Measurements from ENCODE around the gene PCP4.

The PCP4 gene

GRCh38 chr21:39867198-39867650, at the start of gene PCP4:
Gene PCP4 (plus strand): TSS chr21:39867438. CDS start chr21:39867502, 64 bp downstream.
- no peaks in the 10 kb centered on the region for H3K36me3 ChIP-seq (ENCODE audit: insufficient read depth, low read depth, low read length)
- H3K27ac ChIP-seq (ENCODE audit: low read length): no peak within 1 kb of the TSS
- H3K4me1 ChIP-seq (ENCODE audit: insufficient read depth, low read length): peaks cover 7% of the 10 kb centered on the region; the same call in 1 of the 2 replicates
- peaks cover 6% of the 10 kb centered on the region; the same call in 1 of the 2 replicates for H3K27me3 ChIP-seq (ENCODE audit: insufficient read depth, low read length)
- no peak within 1 kb of the TSS for H3K4me3 ChIP-seq (ENCODE audit: low read length)
- H3K9ac ChIP-seq (ENCODE audit: low read depth, low read length): no peak within 1 kb of the TSS
- H3K9me3 ChIP-seq (ENCODE audit: insufficient read depth, low read depth, low read length): no peaks in the 10 kb centered on the region

- Histone ChIP-seq H3K9me3 (ENCODE audit: insufficient read depth, low read depth, low read length) (no peaks in the 10 kb centered on the region), H3K4me3 (ENCODE audit: low read length) (no peak overlapping the region), H3K27me3 (ENCODE audit: insufficient read depth, low read length) (no peaks in the 10 kb centered on the region), H3K36me3 (ENCODE audit: insufficient read depth, low read depth, low read length) (no peaks in the 10 kb centered on the region), H3K27ac (ENCODE audit: low read length) (no peak overlapping the region), H3K4me1 (ENCODE audit: insufficient read depth, low read length) (no peaks in the 10 kb centered on the region), H3K9ac (ENCODE audit: low read depth, low read length) (no peak overlapping the region)
These were observed 48.7 kb upstream of the PCP4 start for GRCh38 chr21:39818557-39818956.

GRCh38 chr21:39822042-39822441, 45.2 kb upstream of the PCP4 start:
- no peaks in the 10 kb centered on the region for H3K36me3 ChIP-seq (ENCODE audit: insufficient read depth, low read depth, low read length)
- no peak overlapping the region for H3K9ac ChIP-seq (ENCODE audit: low read depth, low read length)
- H3K9me3 ChIP-seq (ENCODE audit: insufficient read depth, low read depth, low read length): no peaks in the 10 kb centered on the region
- H3K27ac ChIP-seq (ENCODE audit: low read length): no peak overlapping the region
- no peak overlapping the region for H3K4me3 ChIP-seq (ENCODE audit: low read length)
- H3K4me1 ChIP-seq (ENCODE audit: insufficient read depth, low read length): no peaks in the 10 kb centered on the region
- H3K27me3 ChIP-seq (ENCODE audit: insufficient read depth, low read length): no peaks in the 10 kb centered on the region

- Histone ChIP-seq H3K36me3 (ENCODE audit: insufficient read depth, low read depth, low read length) (no peaks in the 10 kb centered on the region), H3K9ac (ENCODE audit: low read depth, low read length) (no peak overlapping the region), H3K4me3 (ENCODE audit: low read length) (no peak overlapping the region)
These were observed 42.0 kb upstream of the PCP4 start for GRCh38 chr21:39825250-39825649.

GRCh38 chr21:39834543-39834942, 32.7 kb upstream of the PCP4 start:
- no peaks in the 10 kb centered on the region for H3K36me3 ChIP-seq (ENCODE audit: insufficient read depth, low read depth, low read length)
- H3K9me3 ChIP-seq (ENCODE audit: insufficient read depth, low read depth, low read length): no peaks in the 10 kb centered on the region
- no peak overlapping the region for H3K9ac ChIP-seq (ENCODE audit: low read depth, low read length)
- no peak overlapping the region for H3K4me3 ChIP-seq (ENCODE audit: low read length)
- H3K27ac ChIP-seq (ENCODE audit: low read length): no peak overlapping the region
- no peaks in the 10 kb centered on the region for H3K27me3 ChIP-seq (ENCODE audit: insufficient read depth, low read length)
- no peaks in the 10 kb centered on the region for H3K4me1 ChIP-seq (ENCODE audit: insufficient read depth, low read length)

More at GRCh38 chr21:39825250-39825649, 42.0 kb upstream of the PCP4 start:
- Histone ChIP-seq H3K4me1 (ENCODE audit: insufficient read depth, low read length) (no peaks in the 10 kb centered on the region), H3K9me3 (ENCODE audit: insufficient read depth, low read depth, low read length) (no peaks in the 10 kb centered on the region), H3K27me3 (ENCODE audit: insufficient read depth, low read length) (no peaks in the 10 kb centered on the region), H3K27ac (ENCODE audit: low read length) (no peak overlapping the region)

GRCh38 chr21:39837861-39838359, 29.3 kb upstream of the PCP4 start:
- no peaks in the 10 kb centered on the region for H3K9me3 ChIP-seq (ENCODE audit: insufficient read depth, low read depth, low read length)

GRCh38 chr21:39840373-39841097, 26.7 kb upstream of the PCP4 start:
- Histone ChIP-seq H3K27me3 (ENCODE audit: insufficient read depth, low read length) (no peaks in the 10 kb centered on the region), H3K4me1 (ENCODE audit: insufficient read depth, low read length) (no peaks in the 10 kb centered on the region), H3K9me3 (ENCODE audit: insufficient read depth, low read depth, low read length) (no peaks in the 10 kb centered on the region), H3K36me3 (ENCODE audit: insufficient read depth, low read depth, low read length) (no peaks in the 10 kb centered on the region), H3K4me3 (ENCODE audit: low read length) (no peak overlapping the region), H3K9ac (ENCODE audit: low read depth, low read length) (no peak overlapping the region), H3K27ac (ENCODE audit: low read length) (no peak overlapping the region)

More at GRCh38 chr21:39837861-39838359, 29.3 kb upstream of the PCP4 start:
- H3K4me3 ChIP-seq (ENCODE audit: low read length): no peak overlapping the region
- no peaks in the 10 kb centered on the region for H3K27me3 ChIP-seq (ENCODE audit: insufficient read depth, low read length)
- H3K36me3 ChIP-seq (ENCODE audit: insufficient read depth, low read depth, low read length): no peaks in the 10 kb centered on the region
- no peaks in the 10 kb centered on the region for H3K4me1 ChIP-seq (ENCODE audit: insufficient read depth, low read length)
- no peak overlapping the region for H3K27ac ChIP-seq (ENCODE audit: low read length)
- no peak overlapping the region for H3K9ac ChIP-seq (ENCODE audit: low read depth, low read length)

- H3K4me1 ChIP-seq (ENCODE audit: insufficient read depth, low read length): no peaks in the 10 kb centered on the region
- H3K9ac ChIP-seq (ENCODE audit: low read depth, low read length): no peak overlapping the region
- H3K9me3 ChIP-seq (ENCODE audit: insufficient read depth, low read depth, low read length): no peaks in the 10 kb centered on the region
- no peaks in the 10 kb centered on the region for H3K36me3 ChIP-seq (ENCODE audit: insufficient read depth, low read depth, low read length)
- no peak overlapping the region for H3K4me3 ChIP-seq (ENCODE audit: low read length)
- no peaks in the 10 kb centered on the region for H3K27me3 ChIP-seq (ENCODE audit: insufficient read depth, low read length)
- no peak overlapping the region for H3K27ac ChIP-seq (ENCODE audit: low read length)
These were observed 24.3 kb upstream of the PCP4 start for GRCh38 chr21:39842741-39843459.

GRCh38 chr21:39843483-39843882, 23.8 kb upstream of the PCP4 start:
- Histone ChIP-seq H3K27ac (ENCODE audit: low read length) (no peak overlapping the region), H3K4me1 (ENCODE audit: insufficient read depth, low read length) (no peaks in the 10 kb centered on the region), H3K9ac (ENCODE audit: low read depth, low read length) (no peak overlapping the region), H3K36me3 (ENCODE audit: insufficient read depth, low read depth, low read length) (no peaks in the 10 kb centered on the region), H3K27me3 (ENCODE audit: insufficient read depth, low read length) (no peaks in the 10 kb centered on the region), H3K9me3 (ENCODE audit: insufficient read depth, low read depth, low read length) (no peaks in the 10 kb centered on the region), H3K4me3 (ENCODE audit: low read length) (no peak overlapping the region)

GRCh38 chr21:39843916-39844315, 23.3 kb upstream of the PCP4 start:
- H3K27me3 ChIP-seq (ENCODE audit: insufficient read depth, low read length): no peaks in the 10 kb centered on the region
- H3K9me3 ChIP-seq (ENCODE audit: insufficient read depth, low read depth, low read length): no peaks in the 10 kb centered on the region
- no peak overlapping the region for H3K27ac ChIP-seq (ENCODE audit: low read length)
- no peaks in the 10 kb centered on the region for H3K36me3 ChIP-seq (ENCODE audit: insufficient read depth, low read depth, low read length)
- no peaks in the 10 kb centered on the region for H3K4me1 ChIP-seq (ENCODE audit: insufficient read depth, low read length)
- H3K4me3 ChIP-seq (ENCODE audit: low read length): no peak overlapping the region
- no peak overlapping the region for H3K9ac ChIP-seq (ENCODE audit: low read depth, low read length)

GRCh38 chr21:39845571-39846130, 21.6 kb upstream of the PCP4 start:
- no peak overlapping the region for H3K9ac ChIP-seq (ENCODE audit: low read depth, low read length)
- no peaks in the 10 kb centered on the region for H3K36me3 ChIP-seq (ENCODE audit: insufficient read depth, low read depth, low read length)
- no peaks in the 10 kb centered on the region for H3K9me3 ChIP-seq (ENCODE audit: insufficient read depth, low read depth, low read length)
- H3K4me1 ChIP-seq (ENCODE audit: insufficient read depth, low read length): no peaks in the 10 kb centered on the region; the same call in 1 of the 2 replicates
- H3K4me3 ChIP-seq (ENCODE audit: low read length): no peak overlapping the region
- H3K27me3 ChIP-seq (ENCODE audit: insufficient read depth, low read length): no peaks in the 10 kb centered on the region
- no peak overlapping the region for H3K27ac ChIP-seq (ENCODE audit: low read length)
